GM18907 (cell line): ENCODE data around the gene SIAH2.

ENCODE experiments used
- ATAC-seq: cut with Tn5 transposase; IDR thresholded peaks from one replicate; pipeline ENCODE4 v1.9.1; 2021; ENCODE audit warnings: mild to moderate bottlenecking, moderate library complexity; ENCODE audit not compliant: unreplicated experiment

Gene SIAH2

GRCh38 chr3:150775001-150775599 is 12.1 kb upstream of the SIAH2 start:
- no peak for ATAC-seq

GRCh38 chr3:150773616-150774192 is 10.7 kb upstream of the SIAH2 start:
- ATAC-seq = no peak

GRCh38 chr3:150771600-150771999 is 8.6 kb upstream of the SIAH2 start:
- ATAC-seq = no peak

- ATAC-seq = no peak
Observed at GRCh38 chr3:150770681-150771080, 7.7 kb upstream of the SIAH2 start.

- ATAC-seq = no peak
Observed at GRCh38 chr3:150766742-150767141, 3.8 kb upstream of the SIAH2 start.

GRCh38 chr3:150765949-150766720 is 3.2 kb upstream of the SIAH2 start:
- peak; percentile 16 for ATAC-seq

GRCh38 chr3:150764967-150765366 is 2.0 kb upstream of the SIAH2 start:
- ATAC-seq = no peak

- ATAC-seq = no peak
Observed at GRCh38 chr3:150764566-150764965, 1.6 kb upstream of the SIAH2 start.

- peak; percentile 23 for ATAC-seq
Observed at GRCh38 chr3:150763841-150764483, 993 bp upstream of the SIAH2 start.

GRCh38 chr3:150762662-150763121 is 277 bp downstream of the SIAH2 start:
- peak; percentile 2 for ATAC-seq

- no peak for ATAC-seq
Observed at GRCh38 chr3:150761831-150762661, 923 bp downstream of the SIAH2 start.

GRCh38 chr3:150760431-150761200 is 2.4 kb downstream of the SIAH2 start:
- peak; percentile 33 for ATAC-seq

- ATAC-seq = no peak
Observed at GRCh38 chr3:150759947-150760346, 3.0 kb downstream of the SIAH2 start.

- no peak for ATAC-seq
Observed at GRCh38 chr3:150759319-150759718, 3.6 kb downstream of the SIAH2 start.

- no peak for ATAC-seq
Observed at GRCh38 chr3:150757768-150758167, 5.2 kb downstream of the SIAH2 start.

- no peak for ATAC-seq
Observed at GRCh38 chr3:150757364-150757763, 5.6 kb downstream of the SIAH2 start.

- no peak for ATAC-seq
Observed at GRCh38 chr3:150756491-150757059, 6.4 kb downstream of the SIAH2 start.

GRCh38 chr3:150755902-150756301 is 7.1 kb downstream of the SIAH2 start:
- ATAC-seq = no peak

GRCh38 chr3:150754896-150755295 is 8.1 kb downstream of the SIAH2 start:
- ATAC-seq = no peak
